ENCODE measurements around the gene MIA. TPM values are rescaled to one million over a fixed set of nuclear protein-coding genes. Genes with fewer than 3 reads are reported as not detected.
A peak's percentile ranks its signal among the peaks of the same experiment; 100 is the strongest.
"Not testable (repeated sequence)": the region's sequence is repeated elsewhere in the genome, so short reads cannot be mapped to it uniquely, and the experiment has no call there.

MIA gene
- total RNA-seq, 1 donor from 2014 or later = 1.7 TPM

- ATAC-seq (peak; percentile 11 to 16), DNase-seq (peak; percentile 61)
- no peak for TF ChIP-seq CTCF (IDR thresholded peaks at IDR 0.05)
- Histone ChIP-seq H3K27ac (no peak overlapping the region), H3K4me1 (peaks cover 47% of the 10 kb centered on the region), H3K27me3 (ENCODE audit: low read depth) (no peaks in the 10 kb centered on the region), H3K36me3 (peaks cover 19% of the 10 kb centered on the region), H3K4me3 (no peak overlapping the region), H3K9me3 (no peaks in the 10 kb centered on the region)
- intact Hi-C loops (cut with DNase I) = no loop called here
These were observed 37.9 kb downstream of the MIA start for GRCh38 chr19:40813182-40813581.

- H3K9me3 ChIP-seq = no peaks in the 10 kb centered on the region
- no peaks in the 10 kb centered on the region for H3K27me3 ChIP-seq (ENCODE audit: low read depth)
- H3K27ac ChIP-seq = no peak overlapping the region
- peaks cover 46% of the 10 kb centered on the region for H3K4me1 ChIP-seq
- ATAC-seq (no peak), DNase-seq (peak; percentile 22)
- intact Hi-C loops (cut with DNase I) = no loop called here
- no peaks in the 10 kb centered on the region for H3K36me3 ChIP-seq
- TF ChIP-seq CTCF (IDR thresholded peaks at IDR 0.05) = no peak
- no peak overlapping the region for H3K4me3 ChIP-seq
These were observed 39.9 kb downstream of the MIA start for GRCh38 chr19:40815223-40815622.

- peak; percentile 86 to 91 for ATAC-seq
- peak; percentile 45 for TF ChIP-seq CTCF (IDR thresholded peaks at IDR 0.05)
- H3K27me3 ChIP-seq (ENCODE audit: low read depth); H3K36me3 ChIP-seq; intact Hi-C loops (cut with DNase I); H3K9me3 ChIP-seq: not testable (repeated sequence)
- H3K4me1 ChIP-seq = peaks cover 38% of the 10 kb centered on the region
- peak overlapping the region; percentile 46 for H3K4me3 ChIP-seq
- peak overlapping the region; percentile 34 for H3K27ac ChIP-seq
- peak; percentile 87 for DNase-seq
These were observed 43.4 kb downstream of the MIA start for GRCh38 chr19:40818480-40819399.

- H3K27ac ChIP-seq = peak overlapping the region; percentile 32
- H3K27me3 ChIP-seq (ENCODE audit: low read depth); H3K9me3 ChIP-seq; H3K4me3 ChIP-seq; intact Hi-C loops (cut with DNase I); H3K36me3 ChIP-seq: not testable (repeated sequence)
- peak; percentile 57 for DNase-seq
- H3K4me1 ChIP-seq = peaks cover 38% of the 10 kb centered on the region
- peak; percentile 77 for TF ChIP-seq CTCF (IDR thresholded peaks at IDR 0.05)
- ATAC-seq = peak; percentile 67 to 80
These were observed 44.3 kb downstream of the MIA start for GRCh38 chr19:40819479-40820234.

GRCh38 chr19:40822161-40822560 lies 46.8 kb downstream of the MIA start:
- no peaks in the 10 kb centered on the region for H3K9me3 ChIP-seq
- peak overlapping the region; percentile 49 for H3K27ac ChIP-seq
- H3K36me3 ChIP-seq = peaks cover 8% of the 10 kb centered on the region
- H3K4me3 ChIP-seq = no peak overlapping the region
- DNase-seq (peak; percentile 46), ATAC-seq (no peak)
- H3K4me1 ChIP-seq = peaks cover 38% of the 10 kb centered on the region
- intact Hi-C loops (cut with DNase I) = no loop called here
- no peak for TF ChIP-seq CTCF (IDR thresholded peaks at IDR 0.05)
- H3K27me3 ChIP-seq (ENCODE audit: low read depth) = no peaks in the 10 kb centered on the region

- H3K4me3 ChIP-seq; H3K27me3 ChIP-seq (ENCODE audit: low read depth); ATAC-seq; intact Hi-C loops (cut with DNase I); H3K9me3 ChIP-seq; H3K36me3 ChIP-seq: not testable (repeated sequence)
- Histone ChIP-seq H3K4me1 (peaks cover 37% of the 10 kb centered on the region), H3K27ac (peak overlapping the region; percentile 49)
- DNase-seq = peak; percentile 49
These were observed 47.6 kb downstream of the MIA start for GRCh38 chr19:40822704-40823553.

GRCh38 chr19:40824916-40825315 lies 49.6 kb downstream of the MIA start:
- H3K9me3 ChIP-seq; H3K27ac ChIP-seq; ATAC-seq; intact Hi-C loops (cut with DNase I); H3K36me3 ChIP-seq; H3K27me3 ChIP-seq (ENCODE audit: low read depth); H3K4me3 ChIP-seq: not testable (repeated sequence)
- H3K4me1 ChIP-seq = peaks cover 17% of the 10 kb centered on the region
- DNase-seq = peak; percentile 43
